ENCODE results near the gene CTDP1. TPM values are rescaled to one million over a fixed set of nuclear protein-coding genes. Genes with fewer than 3 reads are reported as not detected.

Gene CTDP1
- total and polyA plus RNA-seq, 9 donors: 7.4 to 10.7 (median 9.7) TPM

DNA sequence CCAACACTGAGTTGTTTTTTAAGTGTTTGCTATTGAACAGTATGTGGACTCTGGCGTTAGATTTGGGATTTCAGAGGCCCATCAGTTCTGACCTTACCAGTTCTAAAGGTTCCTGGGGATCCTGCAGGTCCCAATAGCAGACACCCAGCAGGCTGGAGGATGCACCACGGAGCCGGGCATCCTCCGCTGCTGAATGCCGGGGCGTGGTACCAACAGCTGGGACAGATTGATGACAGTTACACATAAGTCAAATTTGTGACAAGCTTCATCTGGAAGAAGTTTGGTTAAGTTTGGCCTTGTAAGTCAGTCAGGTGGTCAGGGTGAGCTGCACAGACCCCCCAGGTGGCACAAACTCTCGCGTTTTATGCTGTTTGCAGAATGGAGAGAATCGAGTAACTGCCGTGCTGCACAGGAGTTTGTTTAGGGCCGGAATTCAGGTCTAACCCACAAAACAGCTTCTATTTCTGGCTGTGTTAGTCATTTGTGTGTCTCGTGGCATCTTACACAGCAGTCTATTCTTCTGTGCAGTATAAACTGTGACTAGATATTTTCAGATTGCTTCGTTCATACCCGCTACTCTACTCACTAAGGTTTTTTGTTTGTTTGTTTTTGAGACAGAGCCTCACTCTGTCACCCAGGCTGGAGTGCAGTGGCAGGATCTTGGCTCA is 19.2 kb downstream of the CTDP1 start:
- 96% methylated on average over 10 of the region's 14 CpGs for WGBS (ENCODE audit: insufficient coverage)
- no peaks in the 10 kb centered on the region for H3K27me3 ChIP-seq (ENCODE audit: control insufficient read depth, insufficient read depth, low read length)
- H3K36me3 ChIP-seq (ENCODE audit: control insufficient read depth, insufficient read depth, low read length): peaks cover 49% of the 10 kb centered on the region
- DNase-seq: no peak
- H3K4me1 ChIP-seq (ENCODE audit: control insufficient read depth, insufficient read depth, low read length): peaks cover 3% of the 10 kb centered on the region
- H3K9me3 ChIP-seq (replicated peaks; ENCODE audit: control insufficient read depth, low read depth, low read length): peaks cover 3% of the 10 kb centered on the region
- no peak overlapping the region for H3K4me3 ChIP-seq (ENCODE audit: low read length)
- H3K27ac ChIP-seq (ENCODE audit: low read length): no peak overlapping the region

DNA sequence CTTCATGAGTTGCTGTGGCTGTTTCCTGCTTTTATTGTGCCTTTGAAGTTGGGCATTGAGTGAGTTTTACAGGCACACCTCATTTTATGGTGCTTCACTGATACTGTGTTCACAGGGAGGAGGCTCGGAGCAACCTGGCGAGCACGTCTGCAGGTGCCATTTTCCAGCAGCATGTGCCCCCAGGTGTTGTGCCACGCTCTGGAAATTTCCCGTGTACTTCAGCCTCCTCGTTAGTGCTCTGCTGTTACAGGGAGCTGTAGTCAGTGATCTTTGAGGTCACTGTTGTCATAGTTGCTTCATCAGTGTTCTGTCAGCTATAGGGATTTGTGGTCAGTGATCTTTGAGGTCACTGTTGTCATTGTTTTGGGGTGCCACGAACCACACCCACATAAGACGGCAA is 20.1 kb downstream of the CTDP1 start:
- Histone ChIP-seq H3K4me1 (ENCODE audit: control insufficient read depth, insufficient read depth, low read length) (peaks cover 3% of the 10 kb centered on the region), H3K9me3 (replicated peaks; ENCODE audit: control insufficient read depth, low read depth, low read length) (peaks cover 3% of the 10 kb centered on the region), H3K36me3 (ENCODE audit: control insufficient read depth, insufficient read depth, low read length) (peaks cover 58% of the 10 kb centered on the region), H3K4me3 (ENCODE audit: low read length) (no peak overlapping the region), H3K27me3 (ENCODE audit: control insufficient read depth, insufficient read depth, low read length) (no peaks in the 10 kb centered on the region), H3K27ac (ENCODE audit: low read length) (no peak overlapping the region)
- 92% methylated on average over 5 of the region's 8 CpGs for WGBS (ENCODE audit: insufficient coverage)
- no peak for DNase-seq

DNA sequence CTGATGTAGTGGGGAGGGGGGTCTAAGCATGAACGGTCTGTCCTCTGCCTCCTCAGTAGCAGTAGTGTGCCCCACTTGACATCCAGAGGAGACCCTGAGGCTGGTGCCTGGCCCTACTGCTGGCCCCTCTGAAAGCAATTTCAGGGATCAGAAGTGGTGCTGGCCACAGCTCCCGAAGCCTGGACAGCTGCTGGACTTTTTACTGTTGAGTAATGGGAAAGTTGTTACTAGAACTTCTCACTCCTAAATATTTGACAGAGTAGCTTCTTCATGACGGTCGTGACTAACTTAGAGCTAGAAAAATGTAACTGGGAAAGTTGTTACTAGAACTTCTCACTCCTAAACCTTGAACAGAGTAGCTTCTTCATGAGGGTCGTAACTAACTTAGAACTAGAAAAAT is 23.3 kb downstream of the CTDP1 start:
- no peak overlapping the region for H3K27ac ChIP-seq (ENCODE audit: low read length)
- H3K36me3 ChIP-seq (ENCODE audit: control insufficient read depth, insufficient read depth, low read length): peaks cover 55% of the 10 kb centered on the region
- DNase-seq: no peak
- no peaks in the 10 kb centered on the region for H3K4me1 ChIP-seq (ENCODE audit: control insufficient read depth, insufficient read depth, low read length)
- H3K4me3 ChIP-seq (ENCODE audit: low read length): no peak overlapping the region
- no CpG with 5 or more reads among the region's 5 CpGs for WGBS (ENCODE audit: insufficient coverage)
- H3K27me3 ChIP-seq (ENCODE audit: control insufficient read depth, insufficient read depth, low read length): no peaks in the 10 kb centered on the region
- peaks cover 3% of the 10 kb centered on the region for H3K9me3 ChIP-seq (replicated peaks; ENCODE audit: control insufficient read depth, low read depth, low read length)

GRCh38 chr18:79704631-79705030 is 25.0 kb downstream of the CTDP1 start:
- Histone ChIP-seq H3K4me1 (ENCODE audit: control insufficient read depth, insufficient read depth, low read length) (no peaks in the 10 kb centered on the region), H3K36me3 (ENCODE audit: control insufficient read depth, insufficient read depth, low read length) (peaks cover 45% of the 10 kb centered on the region), H3K4me3 (ENCODE audit: low read length) (no peak overlapping the region), H3K9me3 (replicated peaks; ENCODE audit: control insufficient read depth, low read depth, low read length) (peaks cover 3% of the 10 kb centered on the region), H3K27me3 (ENCODE audit: control insufficient read depth, insufficient read depth, low read length) (no peaks in the 10 kb centered on the region), H3K27ac (ENCODE audit: low read length) (no peak overlapping the region)
- DNase-seq: no peak
- WGBS (ENCODE audit: insufficient coverage): 94% methylated on average over 18 of the region's 24 CpGs

- no peaks in the 10 kb centered on the region for H3K27me3 ChIP-seq (ENCODE audit: control insufficient read depth, insufficient read depth, low read length)
- WGBS (ENCODE audit: insufficient coverage): 96% methylated on average over 28 of the region's 28 CpGs
- no peaks in the 10 kb centered on the region for H3K4me1 ChIP-seq (ENCODE audit: control insufficient read depth, insufficient read depth, low read length)
- H3K4me3 ChIP-seq (ENCODE audit: low read length): no peak overlapping the region
- DNase-seq: no peak
- peaks cover 42% of the 10 kb centered on the region for H3K36me3 ChIP-seq (ENCODE audit: control insufficient read depth, insufficient read depth, low read length)
- peaks cover 3% of the 10 kb centered on the region for H3K9me3 ChIP-seq (replicated peaks; ENCODE audit: control insufficient read depth, low read depth, low read length)
- H3K27ac ChIP-seq (ENCODE audit: low read length): no peak overlapping the region
Observed at GRCh38 chr18:79705272-79705671, 25.7 kb downstream of the CTDP1 start.

DNA sequence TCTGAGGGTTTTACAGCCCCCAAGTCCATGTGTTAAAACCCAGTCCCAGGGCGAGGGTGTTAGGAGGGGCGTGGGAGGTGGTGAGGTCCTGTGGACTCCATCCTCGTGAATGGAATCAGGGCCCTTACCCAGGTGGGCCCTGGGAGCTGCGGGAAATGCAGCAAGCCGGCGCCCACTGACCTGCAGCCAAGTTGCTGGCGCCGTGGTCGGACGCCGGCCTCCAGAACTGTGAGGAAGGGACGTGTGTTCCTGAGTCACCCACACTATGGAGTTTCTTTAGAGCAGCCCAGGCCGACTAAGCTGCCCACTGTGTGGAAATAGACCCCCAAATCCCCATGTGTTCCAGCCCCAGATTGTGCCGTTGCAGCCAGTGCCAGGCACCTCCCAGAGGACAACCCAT is 26.4 kb downstream of the CTDP1 start:
- 87% methylated on average over 12 of the region's 14 CpGs for WGBS (ENCODE audit: insufficient coverage)
- H3K27me3 ChIP-seq (ENCODE audit: control insufficient read depth, insufficient read depth, low read length): no peaks in the 10 kb centered on the region
- peaks cover 40% of the 10 kb centered on the region for H3K36me3 ChIP-seq (ENCODE audit: control insufficient read depth, insufficient read depth, low read length)
- DNase-seq: no peak
- H3K4me3 ChIP-seq (ENCODE audit: low read length): no peak overlapping the region
- no peaks in the 10 kb centered on the region for H3K9me3 ChIP-seq (replicated peaks; ENCODE audit: control insufficient read depth, low read depth, low read length)
- H3K27ac ChIP-seq (ENCODE audit: low read length): no peak overlapping the region
- H3K4me1 ChIP-seq (ENCODE audit: control insufficient read depth, insufficient read depth, low read length): no peaks in the 10 kb centered on the region

DNA sequence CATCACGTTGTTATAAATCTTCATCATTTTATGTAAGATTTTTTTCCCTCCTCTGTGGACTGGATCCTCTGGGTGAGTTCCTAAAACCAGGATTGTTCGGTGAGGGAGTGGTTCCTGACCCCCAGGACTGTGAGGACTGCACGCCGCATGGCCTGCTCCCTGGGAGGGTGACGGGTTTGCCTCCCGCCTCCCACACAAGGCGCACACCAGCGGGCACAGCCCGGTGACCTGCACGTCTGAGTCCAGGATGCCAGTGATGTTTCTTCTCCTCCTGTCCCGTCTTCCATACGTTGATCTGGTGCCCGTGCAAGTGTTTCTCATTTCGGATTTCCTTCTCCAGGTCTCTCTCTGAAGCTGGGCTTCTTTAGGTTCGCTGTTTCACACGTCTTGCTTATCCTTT is 27.1 kb downstream of the CTDP1 start:
- Histone ChIP-seq H3K27me3 (ENCODE audit: control insufficient read depth, insufficient read depth, low read length) (no peaks in the 10 kb centered on the region), H3K27ac (ENCODE audit: low read length) (no peak overlapping the region), H3K9me3 (replicated peaks; ENCODE audit: control insufficient read depth, low read depth, low read length) (no peaks in the 10 kb centered on the region), H3K4me1 (ENCODE audit: control insufficient read depth, insufficient read depth, low read length) (no peaks in the 10 kb centered on the region), H3K36me3 (ENCODE audit: control insufficient read depth, insufficient read depth, low read length) (peaks cover 40% of the 10 kb centered on the region), H3K4me3 (ENCODE audit: low read length) (no peak overlapping the region)
- WGBS (ENCODE audit: insufficient coverage): 92% methylated on average over 14 of the region's 16 CpGs
- DNase-seq: no peak

DNA sequence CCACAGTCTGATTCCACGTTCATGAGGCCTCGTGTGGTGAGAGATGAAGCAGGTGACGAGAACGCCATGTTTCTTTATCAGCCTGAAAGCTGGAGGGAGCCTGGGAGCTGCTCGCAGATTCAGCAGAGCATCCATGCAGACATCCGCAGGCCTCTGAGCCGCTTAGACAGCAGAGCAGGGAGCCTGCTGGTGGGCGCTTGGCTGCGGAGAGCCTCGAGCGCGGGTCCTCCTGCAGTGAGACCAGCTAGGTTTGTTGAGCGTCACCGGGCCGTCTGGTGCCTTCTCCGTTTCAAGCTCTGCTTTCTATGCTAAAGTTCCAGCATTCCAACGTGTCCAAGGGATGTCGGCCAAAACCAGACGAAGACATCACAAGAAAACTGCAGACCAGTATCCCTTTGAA is 27.6 kb downstream of the CTDP1 start:
- no peaks in the 10 kb centered on the region for H3K4me1 ChIP-seq (ENCODE audit: control insufficient read depth, insufficient read depth, low read length)
- WGBS (ENCODE audit: insufficient coverage): 91% methylated on average over 19 of the region's 19 CpGs
- H3K9me3 ChIP-seq (replicated peaks; ENCODE audit: control insufficient read depth, low read depth, low read length): no peaks in the 10 kb centered on the region
- no peaks in the 10 kb centered on the region for H3K27me3 ChIP-seq (ENCODE audit: control insufficient read depth, insufficient read depth, low read length)
- H3K36me3 ChIP-seq (ENCODE audit: control insufficient read depth, insufficient read depth, low read length): peaks cover 40% of the 10 kb centered on the region
- no peak for DNase-seq
- H3K27ac ChIP-seq (ENCODE audit: low read length): no peak overlapping the region
- H3K4me3 ChIP-seq (ENCODE audit: low read length): no peak overlapping the region

DNA sequence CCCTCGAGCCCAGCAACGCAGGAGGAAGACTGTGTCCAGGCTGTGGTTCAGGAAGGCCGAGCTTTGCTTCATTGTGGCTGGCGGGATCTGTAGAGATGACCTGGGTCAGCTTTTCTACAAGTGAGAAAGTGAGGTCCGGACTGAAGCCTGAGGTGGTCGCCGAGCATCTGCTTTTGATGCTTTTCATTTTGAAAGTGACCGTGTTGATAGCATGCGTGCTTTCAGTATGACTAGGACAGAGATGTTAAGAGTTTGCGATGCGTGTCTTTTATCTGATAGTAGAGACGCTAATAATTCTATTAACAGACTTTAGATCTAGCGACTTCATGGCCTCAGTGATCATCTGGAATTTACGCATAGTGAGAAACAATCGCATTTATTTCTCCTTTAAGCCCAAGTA is 28.1 kb downstream of the CTDP1 start:
- 92% methylated on average over 5 of the region's 15 CpGs for WGBS (ENCODE audit: insufficient coverage)
- Histone ChIP-seq H3K4me3 (ENCODE audit: low read length) (no peak overlapping the region), H3K27me3 (ENCODE audit: control insufficient read depth, insufficient read depth, low read length) (no peaks in the 10 kb centered on the region), H3K4me1 (ENCODE audit: control insufficient read depth, insufficient read depth, low read length) (no peaks in the 10 kb centered on the region), H3K9me3 (replicated peaks; ENCODE audit: control insufficient read depth, low read depth, low read length) (no peaks in the 10 kb centered on the region), H3K27ac (ENCODE audit: low read length) (no peak overlapping the region), H3K36me3 (ENCODE audit: control insufficient read depth, insufficient read depth, low read length) (peaks cover 44% of the 10 kb centered on the region)
- DNase-seq: no peak

GRCh38 chr18:79708412-79708811 is 28.8 kb downstream of the CTDP1 start:
- 95% methylated on average over 16 of the region's 21 CpGs for WGBS (ENCODE audit: insufficient coverage)
- H3K36me3 ChIP-seq (ENCODE audit: control insufficient read depth, insufficient read depth, low read length): peaks cover 44% of the 10 kb centered on the region
- no peaks in the 10 kb centered on the region for H3K27me3 ChIP-seq (ENCODE audit: control insufficient read depth, insufficient read depth, low read length)
- H3K9me3 ChIP-seq (replicated peaks; ENCODE audit: control insufficient read depth, low read depth, low read length): no peaks in the 10 kb centered on the region
- H3K27ac ChIP-seq (ENCODE audit: low read length): no peak overlapping the region
- DNase-seq: no peak
- H3K4me1 ChIP-seq (ENCODE audit: control insufficient read depth, insufficient read depth, low read length): no peaks in the 10 kb centered on the region
- no peak overlapping the region for H3K4me3 ChIP-seq (ENCODE audit: low read length)
